GM18517 (cell line): ENCODE results near the gene UNC119.
"Not testable (repeated sequence)": the region's sequence is repeated elsewhere in the genome, so short reads cannot be mapped to it uniquely, and the experiment has no call there.

Source experiments
- ATAC-seq: cut with Tn5 transposase; IDR thresholded peaks from one replicate; pipeline ENCODE4 v1.9.1; 2021; ENCODE audit warnings: mild to moderate bottlenecking, moderate library complexity; ENCODE audit not compliant: unreplicated experiment

Gene UNC119

GRCh38 chr17:28552176-28552999 lies at the start of gene UNC119:
Gene UNC119 (minus strand): TSS chr17:28552624. CDS start chr17:28552557, 67 bp downstream.
- peak; percentile 46 for ATAC-seq

- peak; percentile 54 for ATAC-seq
These were observed 47.1 kb upstream of the UNC119 start for GRCh38 chr17:28599311-28600184.

GRCh38 chr17:28598799-28599310 lies 46.4 kb upstream of the UNC119 start, which contains the start of gene SPAG5:
Gene SPAG5 (minus strand): TSS chr17:28599025. CDS start chr17:28598946, 79 bp downstream.
- ATAC-seq: peak; percentile 56

GRCh38 chr17:28598389-28598788 lies 46.0 kb upstream of the UNC119 start:
- ATAC-seq: no peak

GRCh38 chr17:28597606-28598383 lies 45.4 kb upstream of the UNC119 start:
- ATAC-seq: no peak

- no peak for ATAC-seq
These were observed 39.8 kb upstream of the UNC119 start for GRCh38 chr17:28592260-28592659.

GRCh38 chr17:28585851-28586250 lies 33.4 kb upstream of the UNC119 start:
- no peak for ATAC-seq

GRCh38 chr17:28584434-28584833 lies 32.0 kb upstream of the UNC119 start:
- no peak for ATAC-seq

- no peak for ATAC-seq
These were observed 30.1 kb upstream of the UNC119 start for GRCh38 chr17:28582513-28582912.

- ATAC-seq: no peak
These were observed 28.5 kb upstream of the UNC119 start for GRCh38 chr17:28580959-28581358.

GRCh38 chr17:28579526-28579925 lies 27.1 kb upstream of the UNC119 start:
- ATAC-seq: no peak

- ATAC-seq: no peak
These were observed 26.1 kb upstream of the UNC119 start for GRCh38 chr17:28578246-28579195.

GRCh38 chr17:28577466-28577824 lies 25.0 kb upstream of the UNC119 start:
- ATAC-seq: no peak

GRCh38 chr17:28576758-28577465 lies 24.5 kb upstream of the UNC119 start, which contains the start of gene ALDOC:
Gene ALDOC (minus strand): TSS chr17:28576895. CDS start chr17:28575532, 1,363 bp downstream.
- ATAC-seq: peak; percentile 83

GRCh38 chr17:28576016-28576415 lies 23.6 kb upstream of the UNC119 start:
- not testable (repeated sequence) for ATAC-seq

GRCh38 chr17:28575126-28575795 lies 22.8 kb upstream of the UNC119 start:
- ATAC-seq: no peak

GRCh38 chr17:28574526-28574925 lies 22.1 kb upstream of the UNC119 start:
- ATAC-seq: no peak

GRCh38 chr17:28573966-28574480 lies 21.6 kb upstream of the UNC119 start:
- ATAC-seq: no peak
